ENCODE results near the gene PCCA.
"Not testable (repeated sequence)": the region's sequence is repeated elsewhere in the genome, so short reads cannot be mapped to it uniquely, and the experiment has no call there.

Gene PCCA

DNA sequence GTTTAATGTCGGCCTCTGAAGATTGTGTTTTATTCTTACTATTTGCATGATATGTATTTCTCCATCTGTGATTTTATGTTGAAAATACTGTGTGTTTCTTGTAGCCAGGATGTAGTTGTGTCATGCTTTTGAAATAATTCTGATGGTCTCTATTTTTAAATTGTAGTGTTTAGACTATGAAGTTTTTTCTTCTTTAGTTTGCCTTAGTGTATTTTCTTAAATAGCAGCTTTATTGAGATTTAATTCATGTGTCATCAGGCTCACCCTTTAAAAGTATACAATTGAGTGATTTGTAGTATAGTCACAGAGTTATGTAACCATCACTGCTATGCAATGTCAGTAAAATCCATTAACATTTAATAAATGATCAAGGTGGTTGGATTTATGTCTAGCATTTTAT lies 74.5 kb downstream of the PCCA start:
- Histone ChIP-seq H3K9me2 (replicated peaks; ENCODE audit: insufficient read depth, low read length) (no peaks in the 10 kb centered on the region), H3F3A (ENCODE audit: insufficient read depth) (no peaks in the 10 kb centered on the region), H2AFZ (ENCODE audit: low read depth, low read length, severe bottlenecking) (no peak overlapping the region), H3K4me2 (ENCODE audit: low read depth, low read length, poor library complexity, severe bottlenecking) (no peak overlapping the region), H3K27me3 (ENCODE audit: low read length) (no peaks in the 10 kb centered on the region), H3K9me3 (ENCODE audit: insufficient read depth, low read length) (no peaks in the 10 kb centered on the region), H4K20me1 (ENCODE audit: low read depth, low read length) (no peaks in the 10 kb centered on the region), H3K79me2 (ENCODE audit: insufficient read depth, low read length) (no peaks in the 10 kb centered on the region), H3K36me3 (ENCODE audit: low read length) (no peaks in the 10 kb centered on the region), H3K9ac (ENCODE audit: low read length) (no peak overlapping the region), H3K4me3 (ENCODE audit: insufficient read depth, low read length, poor library complexity, severe bottlenecking) (no peak overlapping the region), H3K27ac (ENCODE audit: low read depth, low read length) (no peak overlapping the region)
- no peak for TF ChIP-seq EZH2phosphoT487 (conservative IDR thresholded peaks at IDR 0.05; ENCODE audit: low read length)
- TF ChIP-seq, protein P1, sequence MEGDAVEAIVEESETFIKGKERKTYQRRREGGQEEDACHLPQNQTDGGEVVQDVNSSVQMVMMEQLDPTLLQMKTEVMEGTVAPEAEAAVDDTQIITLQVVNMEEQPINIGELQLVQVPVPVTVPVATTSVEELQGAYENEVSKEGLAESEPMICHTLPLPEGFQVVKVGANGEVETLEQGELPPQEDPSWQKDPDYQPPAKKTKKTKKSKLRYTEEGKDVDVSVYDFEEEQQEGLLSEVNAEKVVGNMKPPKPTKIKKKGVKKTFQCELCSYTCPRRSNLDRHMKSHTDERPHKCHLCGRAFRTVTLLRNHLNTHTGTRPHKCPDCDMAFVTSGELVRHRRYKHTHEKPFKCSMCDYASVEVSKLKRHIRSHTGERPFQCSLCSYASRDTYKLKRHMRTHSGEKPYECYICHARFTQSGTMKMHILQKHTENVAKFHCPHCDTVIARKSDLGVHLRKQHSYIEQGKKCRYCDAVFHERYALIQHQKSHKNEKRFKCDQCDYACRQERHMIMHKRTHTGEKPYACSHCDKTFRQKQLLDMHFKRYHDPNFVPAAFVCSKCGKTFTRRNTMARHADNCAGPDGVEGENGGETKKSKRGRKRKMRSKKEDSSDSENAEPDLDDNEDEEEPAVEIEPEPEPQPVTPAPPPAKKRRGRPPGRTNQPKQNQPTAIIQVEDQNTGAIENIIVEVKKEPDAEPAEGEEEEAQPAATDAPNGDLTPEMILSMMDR (IDR thresholded peaks at IDR 0.05; ENCODE audit: insufficient read depth, low read length, poor library complexity, severe bottlenecking), result no peak

DNA sequence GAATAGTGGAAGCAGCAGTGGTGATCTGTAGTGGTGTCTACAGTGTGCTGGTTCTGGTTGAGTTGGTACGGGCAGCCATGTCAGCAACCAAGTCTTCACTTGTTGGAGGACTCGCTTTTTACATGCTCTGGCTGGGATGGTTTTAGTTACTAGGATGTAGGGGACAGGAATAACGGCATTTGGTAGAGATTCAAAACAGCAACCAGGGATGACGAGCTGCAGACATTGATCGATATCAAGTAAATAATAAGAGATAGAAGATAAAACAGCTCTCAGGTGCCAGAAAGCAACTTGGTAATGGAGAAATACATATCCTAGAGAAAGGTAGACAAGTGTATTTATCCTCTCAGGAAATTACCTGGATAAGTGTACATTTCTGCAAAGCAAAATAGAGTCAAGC lies 84.3 kb downstream of the PCCA start:
- Histone ChIP-seq H3F3A (ENCODE audit: insufficient read depth) (no peaks in the 10 kb centered on the region), H4K20me1 (ENCODE audit: low read depth, low read length) (no peaks in the 10 kb centered on the region), H3K9me2 (replicated peaks; ENCODE audit: insufficient read depth, low read length) (no peaks in the 10 kb centered on the region), H3K4me3 (ENCODE audit: insufficient read depth, low read length, poor library complexity, severe bottlenecking) (no peak overlapping the region), H3K9ac (ENCODE audit: low read length) (no peak overlapping the region), H3K79me2 (ENCODE audit: insufficient read depth, low read length) (no peaks in the 10 kb centered on the region), H3K9me3 (ENCODE audit: insufficient read depth, low read length) (no peaks in the 10 kb centered on the region), H3K27ac (ENCODE audit: low read depth, low read length) (no peak overlapping the region), H3K27me3 (ENCODE audit: low read length) (no peaks in the 10 kb centered on the region), H2AFZ (ENCODE audit: low read depth, low read length, severe bottlenecking) (no peak overlapping the region), H3K4me2 (ENCODE audit: low read depth, low read length, poor library complexity, severe bottlenecking) (no peak overlapping the region), H3K36me3 (ENCODE audit: low read length) (no peaks in the 10 kb centered on the region)
- no peak for TF ChIP-seq EZH2phosphoT487 (conservative IDR thresholded peaks at IDR 0.05; ENCODE audit: low read length)
- TF ChIP-seq, protein P1 (IDR thresholded peaks at IDR 0.05; ENCODE audit: insufficient read depth, low read length, poor library complexity, severe bottlenecking), result no peak

DNA sequence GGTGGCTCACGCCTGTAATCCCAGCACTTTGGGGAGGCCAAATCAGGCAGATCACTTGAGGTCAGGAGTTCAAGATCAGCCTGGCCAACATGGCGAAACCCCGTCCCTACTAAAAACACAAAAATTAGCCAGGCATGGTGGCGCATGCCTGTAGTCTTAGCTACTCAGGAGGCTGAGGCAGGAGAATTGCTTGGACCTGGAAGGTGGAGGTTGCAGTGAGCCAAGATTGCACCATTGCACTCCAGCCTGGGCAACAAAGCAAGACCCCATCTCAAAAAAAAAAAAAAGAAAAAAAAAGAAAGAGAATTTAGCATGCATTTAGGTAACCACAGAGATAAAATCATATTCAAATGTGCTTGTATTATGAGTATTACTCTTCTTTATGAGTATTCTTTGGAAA lies 85.6 kb downstream of the PCCA start:
- not testable (repeated sequence) for H3K36me3 ChIP-seq (ENCODE audit: low read length); H4K20me1 ChIP-seq (ENCODE audit: low read depth, low read length); H2AFZ ChIP-seq (ENCODE audit: low read depth, low read length, severe bottlenecking); H3F3A ChIP-seq (ENCODE audit: insufficient read depth); H3K4me2 ChIP-seq (ENCODE audit: low read depth, low read length, poor library complexity, severe bottlenecking); H3K4me3 ChIP-seq (ENCODE audit: insufficient read depth, low read length, poor library complexity, severe bottlenecking); H3K9me3 ChIP-seq (ENCODE audit: insufficient read depth, low read length); H3K27ac ChIP-seq (ENCODE audit: low read depth, low read length); H3K27me3 ChIP-seq (ENCODE audit: low read length); H3K79me2 ChIP-seq (ENCODE audit: insufficient read depth, low read length); H3K9ac ChIP-seq (ENCODE audit: low read length); H3K9me2 ChIP-seq (replicated peaks; ENCODE audit: insufficient read depth, low read length)

DNA sequence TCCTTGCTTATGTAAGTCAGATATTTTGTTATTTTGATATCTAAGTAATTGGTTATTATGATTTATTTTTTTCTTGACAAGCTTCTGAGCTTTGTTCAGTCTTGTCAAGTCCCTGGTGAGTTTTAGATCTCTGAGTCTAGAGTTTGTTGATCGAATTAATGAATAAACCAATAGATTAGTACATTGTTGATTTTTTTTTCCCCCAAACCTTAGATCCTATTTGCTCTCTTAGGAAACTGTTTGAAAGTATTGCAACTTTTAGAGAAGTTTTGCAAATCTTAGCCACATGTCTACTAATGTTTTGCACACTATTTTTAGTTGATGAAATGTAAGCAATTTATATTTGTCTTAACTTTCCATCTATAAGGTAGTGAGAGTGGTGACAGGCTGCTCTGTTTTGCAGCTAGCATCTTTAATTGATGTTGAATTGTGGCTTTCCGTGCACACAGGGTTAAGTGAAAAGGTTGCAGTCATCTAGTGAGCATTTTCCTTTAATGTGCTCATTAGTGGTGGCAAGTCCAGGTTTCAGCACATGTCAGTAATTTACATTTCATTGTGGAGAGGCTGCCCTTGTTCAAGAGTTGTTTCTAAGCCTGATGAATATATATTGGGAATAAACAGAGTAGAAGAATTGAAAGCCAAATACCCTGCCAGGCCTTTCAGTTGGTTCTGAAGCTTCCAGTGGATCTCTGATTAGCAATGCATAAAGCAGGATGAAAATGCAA lies 86.3 kb downstream of the PCCA start:
- Histone ChIP-seq H3K9me2 (replicated peaks; ENCODE audit: insufficient read depth, low read length) (no peaks in the 10 kb centered on the region), H3K79me2 (ENCODE audit: insufficient read depth, low read length) (no peaks in the 10 kb centered on the region), H3K27me3 (ENCODE audit: low read length) (no peaks in the 10 kb centered on the region), H3K36me3 (ENCODE audit: low read length) (no peaks in the 10 kb centered on the region), H4K20me1 (ENCODE audit: low read depth, low read length) (no peaks in the 10 kb centered on the region), H3K9me3 (ENCODE audit: insufficient read depth, low read length) (no peaks in the 10 kb centered on the region), H3K27ac (ENCODE audit: low read depth, low read length) (no peak overlapping the region), H3F3A (ENCODE audit: insufficient read depth) (no peaks in the 10 kb centered on the region), H3K4me2 (ENCODE audit: low read depth, low read length, poor library complexity, severe bottlenecking) (no peak overlapping the region), H3K9ac (ENCODE audit: low read length) (no peak overlapping the region), H2AFZ (ENCODE audit: low read depth, low read length, severe bottlenecking) (no peak overlapping the region), H3K4me3 (ENCODE audit: insufficient read depth, low read length, poor library complexity, severe bottlenecking) (no peak overlapping the region)
- no peak for TF ChIP-seq EZH2phosphoT487 (conservative IDR thresholded peaks at IDR 0.05; ENCODE audit: low read length)
- TF ChIP-seq, protein P1 (IDR thresholded peaks at IDR 0.05; ENCODE audit: insufficient read depth, low read length, poor library complexity, severe bottlenecking), result no peak
